ENCODE measurements around the gene CD36. TPM values are rescaled to one million over a fixed set of nuclear protein-coding genes. Genes with fewer than 3 reads are reported as not detected.
A peak's percentile ranks its signal among the peaks of the same experiment; 100 is the strongest.

Gene CD36
- total RNA-seq, result 10 to 100 TPM in 2 of 4 donors, 1 to 10 TPM in 2; 1.2 to 85.5 (median 11.0) TPM

- no peak for DNase-seq
- no peak for TF ChIP-seq POLR2A (IDR thresholded peaks at IDR 0.05)
- TF ChIP-seq, protein P1, sequence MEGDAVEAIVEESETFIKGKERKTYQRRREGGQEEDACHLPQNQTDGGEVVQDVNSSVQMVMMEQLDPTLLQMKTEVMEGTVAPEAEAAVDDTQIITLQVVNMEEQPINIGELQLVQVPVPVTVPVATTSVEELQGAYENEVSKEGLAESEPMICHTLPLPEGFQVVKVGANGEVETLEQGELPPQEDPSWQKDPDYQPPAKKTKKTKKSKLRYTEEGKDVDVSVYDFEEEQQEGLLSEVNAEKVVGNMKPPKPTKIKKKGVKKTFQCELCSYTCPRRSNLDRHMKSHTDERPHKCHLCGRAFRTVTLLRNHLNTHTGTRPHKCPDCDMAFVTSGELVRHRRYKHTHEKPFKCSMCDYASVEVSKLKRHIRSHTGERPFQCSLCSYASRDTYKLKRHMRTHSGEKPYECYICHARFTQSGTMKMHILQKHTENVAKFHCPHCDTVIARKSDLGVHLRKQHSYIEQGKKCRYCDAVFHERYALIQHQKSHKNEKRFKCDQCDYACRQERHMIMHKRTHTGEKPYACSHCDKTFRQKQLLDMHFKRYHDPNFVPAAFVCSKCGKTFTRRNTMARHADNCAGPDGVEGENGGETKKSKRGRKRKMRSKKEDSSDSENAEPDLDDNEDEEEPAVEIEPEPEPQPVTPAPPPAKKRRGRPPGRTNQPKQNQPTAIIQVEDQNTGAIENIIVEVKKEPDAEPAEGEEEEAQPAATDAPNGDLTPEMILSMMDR (IDR thresholded peaks at IDR 0.05), result no peak
- WGBS, 2 donors, result 61 to 79% methylated on average over 4 of the region's 4 CpGs
- Histone ChIP-seq H3K36me3 (no peaks in the 10 kb centered on the region), H3K27ac (no peak within 1 kb of the TSS), H3K4me3 (peak within 1 kb of the TSS in 1 of 4 donors; percentile 28), H3K9me3 (no peaks in the 10 kb centered on the region), H3K4me1 (peaks cover 10 to 45% (median 10%) of the 10 kb centered on the region in 3 donors), H3K27me3 (no peaks in the 10 kb centered on the region)
- intact Hi-C loops (cut with DNase I), result no loop called here
Measured at GRCh38 chr7:80637911-80638765, at the start of gene CD36. TSS of gene CD36 (plus strand) at chr7:80638642. CDS start at chr7:80646741, 8,099 bp downstream.

GRCh38 chr7:80589631-80590030 lies 48.8 kb upstream of the CD36 start:
- Histone ChIP-seq H3K27ac (no peak overlapping the region), H3K9me3 (no peaks in the 10 kb centered on the region), H3K27me3 (no peaks in the 10 kb centered on the region), H3K4me1 (no peaks in the 10 kb centered on the region), H3K4me3 (no peak overlapping the region), H3K36me3 (no peaks in the 10 kb centered on the region)
- TF ChIP-seq, protein P1 (IDR thresholded peaks at IDR 0.05), result no peak
- TF ChIP-seq POLR2A (IDR thresholded peaks at IDR 0.05), result no peak
- intact Hi-C loops (cut with DNase I), result no loop called here
- DNase-seq, result no peak
- WGBS, 2 donors, result 35 to 41% methylated on average over 1 of the region's 1 CpG

DNA sequence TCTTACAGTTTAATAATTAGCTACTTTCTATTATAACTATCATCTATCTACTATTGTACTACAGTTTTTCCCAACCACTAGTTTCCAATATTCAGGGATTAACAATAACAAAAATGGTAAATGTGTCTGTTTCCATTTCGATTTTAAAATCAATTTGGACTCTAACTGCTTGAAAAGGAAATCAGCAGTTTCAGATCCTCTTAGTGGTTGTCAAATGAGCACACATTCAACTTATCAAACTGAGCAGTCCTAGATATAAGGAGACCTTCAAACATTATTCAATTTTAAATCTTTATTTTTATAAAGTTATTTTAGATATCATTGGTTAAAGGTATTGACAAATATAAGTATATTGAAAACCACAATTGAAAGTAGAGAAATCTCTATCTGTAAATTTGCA lies 46.8 kb upstream of the CD36 start:
- DNase-seq, result no peak
- Histone ChIP-seq H3K36me3 (no peaks in the 10 kb centered on the region), H3K4me3 (no peak overlapping the region), H3K9me3 (no peaks in the 10 kb centered on the region), H3K27ac (no peak overlapping the region), H3K4me1 (no peaks in the 10 kb centered on the region), H3K27me3 (no peaks in the 10 kb centered on the region)
- TF ChIP-seq, protein P1 (IDR thresholded peaks at IDR 0.05), result no peak
- TF ChIP-seq POLR2A (IDR thresholded peaks at IDR 0.05), result no peak
- 34 to 47% methylated on average over 1 of the region's 1 CpG for WGBS, 2 donors
- intact Hi-C loops (cut with DNase I), result no loop called here

- Histone ChIP-seq H3K27ac (no peak overlapping the region), H3K4me3 (no peak overlapping the region), H3K27me3 (no peaks in the 10 kb centered on the region), H3K9me3 (no peaks in the 10 kb centered on the region), H3K36me3 (no peaks in the 10 kb centered on the region), H3K4me1 (no peaks in the 10 kb centered on the region)
- intact Hi-C loops (cut with DNase I), result no loop called here
- TF ChIP-seq POLR2A (IDR thresholded peaks at IDR 0.05), result no peak
- TF ChIP-seq, protein P1 (IDR thresholded peaks at IDR 0.05), result no peak
- WGBS, 2 donors, result 77 to 79% methylated on average over 7 of the region's 7 CpGs
- DNase-seq, result no peak
Measured at GRCh38 chr7:80593869-80594586, 44.4 kb upstream of the CD36 start.

- H3K36me3 ChIP-seq, result no peaks in the 10 kb centered on the region
- intact Hi-C loops (cut with DNase I), result no loop called here
- no peak overlapping the region for H3K27ac ChIP-seq
- TF ChIP-seq, protein P1 (IDR thresholded peaks at IDR 0.05), result no peak
- TF ChIP-seq POLR2A (IDR thresholded peaks at IDR 0.05), result no peak
- H3K4me3 ChIP-seq, result no peak overlapping the region
- no peak for DNase-seq
- H3K4me1 ChIP-seq, result no peaks in the 10 kb centered on the region
- 83 to 87% methylated on average over 4 of the region's 4 CpGs for WGBS, 2 donors
- H3K27me3 ChIP-seq, result no peaks in the 10 kb centered on the region
- no peaks in the 10 kb centered on the region for H3K9me3 ChIP-seq
Measured at GRCh38 chr7:80596933-80597517, 41.4 kb upstream of the CD36 start.

Data from esophagus squamous epithelium (tissue), 5 donors.